ENCODE measurements around the gene NEXMIF.
"Not testable (repeated sequence)": the region's sequence is repeated elsewhere in the genome, so short reads cannot be mapped to it uniquely, and the experiment has no call there.

Gene NEXMIF

GRCh38 chrX:74925225-74926088, at the start of gene NEXMIF:
NEXMIF (minus strand) TSS chrX:74925452.
- DNase-seq: peak in 1 of 2 experiments; percentile 34

- not testable (repeated sequence) for DNase-seq
Observed at GRCh38 chrX:74961962-74962361, 36.7 kb upstream of the NEXMIF start.

GRCh38 chrX:74949717-74950116, 24.5 kb upstream of the NEXMIF start:
- no peak for DNase-seq

- no peak for DNase-seq
Observed at GRCh38 chrX:74940414-74940813, 15.2 kb upstream of the NEXMIF start.

GRCh38 chrX:74931214-74931613, 6.0 kb upstream of the NEXMIF start:
- DNase-seq: no peak

- peak; percentile 29 to 39 for DNase-seq
Observed at GRCh38 chrX:74924449-74925224, 615 bp downstream of the NEXMIF start.

- peak; percentile 9 to 19 for DNase-seq
Observed at GRCh38 chrX:74923942-74924448, 1.3 kb downstream of the NEXMIF start.

- no peak for DNase-seq
Observed at GRCh38 chrX:74922922-74923543, 2.2 kb downstream of the NEXMIF start.

GRCh38 chrX:74911494-74911893, 13.8 kb downstream of the NEXMIF start:
- no peak for DNase-seq

- DNase-seq: no peak
Observed at GRCh38 chrX:74906417-74906816, 18.8 kb downstream of the NEXMIF start.

GRCh38 chrX:74902806-74903205, 22.4 kb downstream of the NEXMIF start:
- DNase-seq: no peak

- DNase-seq: no peak
Observed at GRCh38 chrX:74892561-74892960, 32.7 kb downstream of the NEXMIF start.

- DNase-seq: no peak
Observed at GRCh38 chrX:74890676-74891430, 34.4 kb downstream of the NEXMIF start.

GRCh38 chrX:74882383-74882782, 42.9 kb downstream of the NEXMIF start:
- not testable (repeated sequence) for DNase-seq

GRCh38 chrX:74865725-74866124, 59.5 kb downstream of the NEXMIF start:
- DNase-seq: no peak

- DNase-seq: no peak
Observed at GRCh38 chrX:74853255-74853654, 72.0 kb downstream of the NEXMIF start.

- DNase-seq: no peak
Observed at GRCh38 chrX:74835566-74835965, 89.7 kb downstream of the NEXMIF start.

GRCh38 chrX:74819797-74820196, 105.5 kb downstream of the NEXMIF start:
- not testable (repeated sequence) for DNase-seq

- no peak for DNase-seq
Observed at GRCh38 chrX:74814681-74815080, 110.6 kb downstream of the NEXMIF start.

GRCh38 chrX:74804574-74804973, 120.7 kb downstream of the NEXMIF start:
- DNase-seq: no peak

GRCh38 chrX:74800062-74800461, 125.2 kb downstream of the NEXMIF start:
- DNase-seq: no peak

GRCh38 chrX:74797338-74797887, 127.8 kb downstream of the NEXMIF start:
- DNase-seq: no peak
